Activated CD8-positive, alpha-beta memory T cell treated with anti-CD3 and anti-CD28 coated beads, Interleukin-2, amount 50 U/mL, for 1 hour (primary cell): ENCODE data around the gene SLC2A9.

Experiments
- DNase-seq: peaks from one replicate; pipeline ENCODE4 v3.0.0-alpha.2; 2020; ENCODE audit errors: extremely low read depth

The SLC2A9 gene

GRCh38 chr4:9893329-9894108 lies 127.8 kb downstream of the SLC2A9 start:
- DNase-seq = no peak

- no peak for DNase-seq
Observed at GRCh38 chr4:9891740-9892139, 129.6 kb downstream of the SLC2A9 start.

DNA sequence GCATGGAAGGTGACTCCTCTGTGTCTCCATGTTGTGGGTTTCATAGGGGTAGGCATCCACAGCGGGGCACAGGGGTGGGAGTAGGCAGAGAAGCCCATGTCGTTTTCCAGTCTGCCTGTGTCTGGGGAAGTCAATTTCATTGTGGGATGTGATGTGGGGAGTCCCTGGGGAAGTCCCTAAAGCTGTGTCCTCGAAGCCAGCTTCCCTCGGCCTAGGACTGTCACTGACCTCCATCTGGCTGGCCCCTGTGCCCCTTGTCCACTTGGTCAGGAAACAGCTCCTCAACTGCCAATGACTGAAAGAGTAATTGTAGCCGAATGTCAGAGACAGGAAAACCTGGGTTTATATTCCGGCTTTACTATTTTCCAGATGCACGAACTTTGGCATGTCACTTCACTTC lies 130.2 kb downstream of the SLC2A9 start:
- DNase-seq = no peak

GRCh38 chr4:9889306-9889705 lies 132.0 kb downstream of the SLC2A9 start:
- DNase-seq = no peak

DNA sequence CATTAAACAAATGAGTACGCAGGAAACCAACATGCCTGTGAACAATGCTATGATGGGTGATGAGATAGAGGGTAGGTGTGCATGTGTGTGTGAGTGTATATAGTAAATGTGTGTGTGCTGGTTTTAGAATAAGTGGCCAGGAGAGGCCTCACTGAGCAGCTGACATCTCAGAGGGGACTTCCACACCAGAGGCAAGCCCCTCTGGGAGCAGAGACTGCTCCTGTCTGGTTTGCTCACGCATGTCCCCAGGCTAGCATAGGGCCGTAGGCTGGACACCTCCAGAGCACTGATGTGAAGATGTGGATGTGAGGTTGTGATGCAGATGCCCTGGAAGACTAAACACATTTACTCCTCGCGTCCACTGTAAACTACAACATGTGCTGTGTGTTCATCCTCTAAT lies 135.3 kb downstream of the SLC2A9 start:
- no peak for DNase-seq

DNA sequence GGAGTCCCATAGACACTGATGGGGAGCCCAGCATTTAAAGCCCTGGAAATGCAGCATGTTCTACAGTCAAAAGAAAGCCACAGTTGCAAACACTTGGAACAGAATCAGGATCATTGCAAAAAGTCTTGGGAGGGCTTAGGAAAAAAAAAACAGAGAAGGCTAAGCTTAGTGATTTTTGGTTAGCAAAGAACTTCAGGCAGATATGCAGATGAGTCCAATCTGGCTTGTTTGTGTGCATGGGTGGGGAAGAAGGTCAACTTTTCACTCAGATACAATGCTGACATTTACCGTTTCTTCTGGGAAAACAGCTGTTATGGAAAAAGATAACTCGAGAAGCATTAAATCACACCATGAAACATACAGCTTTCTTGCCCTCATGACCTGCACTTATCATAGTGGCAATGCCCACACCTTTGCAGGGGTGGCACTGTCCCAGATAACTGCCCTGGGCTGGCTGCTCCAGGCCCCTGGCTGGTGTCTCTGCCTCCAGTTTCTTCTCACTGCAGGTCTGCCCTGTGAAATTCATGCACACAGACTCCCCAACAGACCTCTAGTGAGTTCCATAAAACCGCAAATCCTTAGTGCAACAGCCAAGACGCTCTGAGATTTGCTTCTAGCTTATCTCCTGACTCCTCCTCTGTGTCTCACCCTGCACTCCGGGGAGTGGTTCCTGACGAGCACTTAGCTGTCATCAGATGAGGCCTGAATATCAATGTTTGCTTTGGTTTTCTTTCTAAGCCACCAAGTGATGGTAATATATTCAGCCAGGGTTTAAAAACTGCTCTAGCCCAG lies 140.7 kb downstream of the SLC2A9 start:
- no peak for DNase-seq

GRCh38 chr4:9877123-9877522 lies 144.2 kb downstream of the SLC2A9 start:
- DNase-seq = no peak

DNA sequence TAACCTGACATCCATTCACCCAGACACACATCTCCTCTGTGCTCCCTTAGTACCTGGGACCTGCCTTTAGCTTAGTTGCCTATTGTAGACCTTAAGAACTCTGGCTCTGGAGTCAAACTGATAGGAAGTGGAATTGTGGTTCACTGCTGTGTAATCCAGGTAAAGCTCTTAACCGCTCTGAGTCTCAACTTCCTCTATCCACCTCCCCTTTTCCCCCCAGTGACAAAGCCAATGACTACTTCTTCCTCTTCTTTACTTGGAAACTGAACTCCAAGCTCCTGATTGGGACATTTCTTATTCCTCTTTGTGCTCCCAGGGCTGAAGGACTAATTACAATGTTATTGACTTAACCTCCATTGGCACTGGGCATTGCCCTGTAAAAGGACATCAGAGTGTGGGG lies 145.8 kb downstream of the SLC2A9 start:
- no peak for DNase-seq

GRCh38 chr4:9874385-9874784 lies 146.9 kb downstream of the SLC2A9 start:
- DNase-seq = no peak

DNA sequence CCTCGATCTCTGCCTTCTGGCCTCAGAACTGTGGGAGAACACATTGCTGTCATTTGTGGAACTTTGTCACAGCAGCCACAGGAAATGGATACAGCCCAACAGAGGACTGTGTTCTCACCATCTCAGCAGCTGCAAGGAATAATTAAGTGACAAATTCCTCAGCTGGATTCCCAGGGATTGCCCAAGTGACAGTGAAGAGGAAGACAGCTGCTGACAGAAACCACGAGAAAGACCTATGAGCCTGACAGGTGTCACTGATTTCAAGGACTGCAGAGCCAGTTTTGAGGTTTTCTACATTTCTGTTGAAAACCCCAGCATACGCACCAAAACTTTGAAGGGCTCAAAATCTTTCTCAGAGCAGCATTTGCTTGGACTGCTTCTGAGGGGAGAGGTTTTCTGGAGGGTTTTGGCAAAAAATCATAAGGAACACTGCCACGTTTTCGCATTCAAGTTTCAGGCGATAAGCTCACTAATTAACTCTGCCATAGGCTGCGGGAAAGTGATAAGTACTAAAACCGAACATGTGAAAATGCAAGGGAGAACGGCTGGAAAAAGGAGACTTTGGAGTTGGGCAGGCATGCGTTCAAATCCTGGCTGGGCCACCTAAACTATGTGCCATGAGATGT lies 151.0 kb downstream of the SLC2A9 start:
- no peak for DNase-seq

DNA sequence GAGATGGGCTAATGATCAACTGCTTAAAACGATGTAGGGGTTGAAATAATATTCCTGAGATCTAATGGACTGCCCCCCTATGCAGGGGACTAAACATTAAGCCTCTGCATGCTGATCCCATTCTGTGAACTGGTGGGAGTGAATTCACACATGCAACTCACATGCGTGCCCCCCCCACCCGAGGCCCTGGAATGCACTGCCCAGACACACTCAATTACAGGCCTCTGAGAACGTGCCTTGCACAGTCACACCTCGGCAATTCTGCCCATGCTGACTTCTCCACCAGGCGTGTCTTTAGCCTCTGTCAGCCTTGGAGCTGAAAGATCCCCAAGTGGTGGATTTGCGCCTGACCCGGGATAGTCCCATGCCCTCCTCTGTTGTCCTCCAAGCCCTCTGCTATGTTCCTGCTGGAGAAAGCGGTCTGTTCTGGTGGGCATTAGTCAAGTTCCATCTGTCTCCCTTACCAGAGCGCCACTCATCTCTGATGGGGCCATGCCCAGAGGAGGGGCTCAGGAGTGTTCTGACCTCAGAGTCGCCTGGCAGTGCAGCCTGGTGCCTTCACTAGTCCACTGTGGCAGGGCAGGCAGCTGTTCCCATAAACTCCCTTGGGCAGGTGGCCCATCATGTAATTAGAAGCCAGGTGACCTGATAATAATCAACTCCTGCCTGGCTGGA lies 153.4 kb downstream of the SLC2A9 start:
- DNase-seq = no peak

- DNase-seq = no peak
Observed at GRCh38 chr4:9866931-9867330, 154.4 kb downstream of the SLC2A9 start.

DNA sequence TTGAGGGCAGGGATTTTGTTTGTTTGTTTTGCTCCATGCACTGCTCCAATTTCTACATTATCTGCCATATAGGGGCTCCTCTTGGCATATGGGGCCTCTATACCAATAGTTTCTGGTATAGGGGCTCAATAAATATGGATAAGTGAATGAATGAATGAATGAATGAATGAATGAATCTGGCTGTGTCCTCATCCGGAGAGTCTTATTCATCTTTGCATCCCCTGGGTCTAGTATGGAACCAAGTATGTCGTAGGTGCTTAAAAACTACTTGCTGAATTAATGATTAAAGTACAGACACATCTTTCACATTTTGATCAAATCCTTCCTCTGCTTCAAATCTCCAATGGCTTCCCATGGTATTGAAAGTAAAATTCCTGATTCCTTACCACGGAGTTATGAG lies 159.7 kb downstream of the SLC2A9 start:
- no peak for DNase-seq

GRCh38 chr4:9859810-9860209 lies 161.5 kb downstream of the SLC2A9 start:
- no peak for DNase-seq

- DNase-seq = no peak
Observed at GRCh38 chr4:9849538-9849920, 171.8 kb downstream of the SLC2A9 start.

DNA sequence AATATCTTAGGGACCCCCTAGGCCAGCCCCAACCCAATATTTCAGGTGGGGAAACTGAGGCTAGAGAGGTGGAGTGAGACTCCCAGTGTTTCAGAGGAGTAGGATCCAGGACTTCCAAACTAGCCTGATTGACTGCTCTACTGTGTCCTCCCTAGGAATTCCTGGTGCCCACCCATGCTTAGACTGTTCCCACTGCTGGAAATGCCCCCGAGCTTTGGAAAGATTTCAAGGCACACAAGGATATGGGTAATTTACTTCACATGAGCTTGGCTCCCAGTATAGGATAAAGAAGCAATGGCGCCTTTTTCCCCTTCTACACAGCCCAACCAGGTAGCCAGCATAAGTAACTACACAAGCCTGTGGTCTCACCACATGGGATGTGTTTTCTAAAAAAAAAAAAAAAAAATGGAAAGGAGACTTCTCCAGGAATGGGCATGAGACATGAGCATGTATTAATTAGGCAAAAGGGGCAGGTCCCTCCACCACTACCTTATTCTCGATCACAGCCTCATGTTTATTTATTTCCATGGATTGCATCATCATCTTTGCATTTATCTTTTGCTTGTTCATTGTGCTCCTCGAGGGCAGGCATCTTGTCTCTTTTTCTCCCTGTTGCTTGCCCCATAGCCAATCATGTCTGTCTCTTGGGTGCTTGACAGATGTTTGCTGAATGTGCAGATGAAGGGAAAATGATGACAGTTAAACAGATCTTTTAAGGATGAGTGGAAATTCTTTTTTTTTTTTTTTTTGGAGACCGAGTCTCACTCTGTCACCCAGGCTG lies 173.1 kb downstream of the SLC2A9 start:
- no peak for DNase-seq

DNA sequence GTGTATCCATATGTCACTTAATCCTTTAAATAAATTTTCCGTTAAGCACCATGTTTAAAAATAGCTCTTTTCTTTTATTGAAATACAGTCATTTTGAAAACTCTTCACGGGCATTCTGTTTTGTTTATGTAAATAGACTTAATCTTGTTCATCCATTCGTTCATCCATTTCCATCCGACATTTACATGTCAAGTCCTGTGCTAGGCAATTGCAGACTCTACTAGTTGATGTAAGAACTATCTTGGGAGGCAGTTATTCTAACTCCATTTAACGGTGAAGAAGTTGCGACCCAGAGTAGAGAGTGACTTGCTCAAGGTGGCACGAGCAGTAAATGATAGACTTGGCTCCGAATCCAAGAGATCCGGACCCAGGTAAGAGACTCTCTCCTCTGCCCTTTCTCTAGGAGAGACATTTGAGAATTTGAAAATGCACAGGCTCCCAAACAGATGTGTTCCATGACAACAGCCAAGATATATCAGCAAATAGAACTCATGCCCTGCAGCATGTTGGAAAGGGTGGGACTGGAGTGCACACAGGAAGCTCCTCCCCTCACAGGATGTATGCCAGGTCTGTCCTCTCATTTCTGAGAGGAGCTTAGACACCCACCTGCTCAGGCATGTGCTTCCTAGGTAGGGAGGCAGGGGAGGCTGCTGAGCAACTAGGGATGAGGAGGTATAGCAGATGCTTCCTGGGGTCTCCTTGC lies 175.4 kb downstream of the SLC2A9 start:
- no peak for DNase-seq

DNA sequence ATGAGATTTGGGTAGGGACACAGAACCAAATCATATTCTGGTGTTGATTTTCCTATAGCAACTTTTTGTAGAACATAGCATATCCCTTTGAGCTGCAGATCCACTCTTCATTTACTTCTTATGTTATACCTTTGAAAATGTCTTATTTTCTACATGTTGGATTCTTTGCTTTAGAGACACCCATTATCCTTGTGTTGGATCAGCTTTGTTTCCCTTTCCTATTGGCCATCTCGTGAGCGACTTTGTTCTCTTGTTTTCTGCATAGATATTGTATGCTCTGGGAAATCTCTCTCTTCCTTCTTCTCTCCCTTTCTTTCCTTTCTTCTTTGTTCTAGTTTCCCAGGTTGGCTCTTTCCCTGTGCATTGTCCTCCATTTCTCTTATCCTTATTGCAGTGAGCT lies 180.2 kb downstream of the SLC2A9 start:
- no peak for DNase-seq

- DNase-seq = no peak
Observed at GRCh38 chr4:9835430-9835829, 185.9 kb downstream of the SLC2A9 start.

GRCh38 chr4:9833421-9833820 lies 187.9 kb downstream of the SLC2A9 start:
- DNase-seq = no peak

DNA sequence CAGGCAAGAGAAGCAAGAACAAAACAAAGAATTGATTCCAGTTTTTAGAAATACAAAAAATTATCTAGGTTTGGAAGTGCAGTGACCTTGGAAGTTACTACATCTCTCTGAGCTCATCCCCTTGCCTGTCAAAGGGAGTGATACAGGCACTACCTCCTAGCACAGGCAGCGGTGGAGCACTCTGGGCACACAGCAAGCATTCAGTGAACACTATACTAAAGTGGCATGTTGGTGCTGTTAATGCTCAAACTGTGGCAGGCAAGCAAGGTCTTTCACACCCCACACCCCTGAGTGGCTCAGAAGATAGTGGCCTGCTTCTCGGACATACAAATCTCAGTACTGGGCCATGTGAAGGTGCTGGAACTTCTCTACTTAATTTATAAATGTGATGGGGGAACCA lies 188.7 kb downstream of the SLC2A9 start:
- no peak for DNase-seq
